MCF 10A (cell line): ENCODE data around the gene EXOC2. TPM values are rescaled to one million over a fixed set of nuclear protein-coding genes. Genes with fewer than 3 reads are reported as not detected.

Experiments used
- BruUV-seq: library from RNA; stranded (reverse); fragments of 400-500 nt; replicated peaks from 2 replicates; lab custom pipeline; 2021; lab: Mats Ljungman, UMichigan
- CTCF ChIA-PET: fragments of 300-600 bp; sonication (Branson Sonifier 250); formaldehyde crosslinking; extraction: SDS; loops from one replicate; lab custom pipeline; 2021; ENCODE audit warnings: antibody characterized with exemption, inconsistent platforms; lab: Yijun Ruan, JAX
- POLR2A ChIA-PET: fragments of 300-600, 350-650 bp; sonication (Branson Sonifier 250); formaldehyde crosslinking; extraction: SDS; loops from one replicate; lab custom pipeline; 2020; ENCODE audit warnings: antibody characterized with exemption, inconsistent platforms; lab: Yijun Ruan, JAX
- DNase-seq: peaks from one replicate; pipeline ENCODE4 v3.0.0-alpha.2; 2018; ENCODE audit not compliant: unreplicated experiment
- H3K27ac Mint-ChIP-seq: one replicate; pipeline ENCODE4 v1.8.0; 2022; ENCODE audit warnings: mild to moderate bottlenecking, low read depth, mixed read lengths; ENCODE audit not compliant: unreplicated experiment
- H3K27me3 Mint-ChIP-seq: one replicate; pipeline ENCODE4 v1.8.0; 2022; ENCODE audit warnings: mixed read lengths; ENCODE audit not compliant: insufficient read depth, unreplicated experiment
- H3K36me3 Mint-ChIP-seq: one replicate; pipeline ENCODE4 v1.8.0; 2022; ENCODE audit warnings: mild to moderate bottlenecking, moderate library complexity, mixed read lengths; ENCODE audit not compliant: insufficient read depth, unreplicated experiment
- H3K4me1 Mint-ChIP-seq: one replicate; pipeline ENCODE4 v1.8.0; 2022; ENCODE audit warnings: mixed read lengths; ENCODE audit not compliant: insufficient read depth, unreplicated experiment
- H3K4me3 Mint-ChIP-seq: one replicate; pipeline ENCODE4 v1.8.0; 2022; ENCODE audit warnings: mild to moderate bottlenecking, moderate library complexity, mixed read lengths; ENCODE audit not compliant: unreplicated experiment
- H3K9me3 Mint-ChIP-seq: one replicate; pipeline ENCODE4 v1.8.0; 2022; ENCODE audit warnings: mixed read lengths; ENCODE audit not compliant: unreplicated experiment
- CTCF ChIP-seq: fragments of 200-600 bp; IDR thresholded peaks from one replicate; pipeline ENCODE4 v1.8.0; 2022; ENCODE audit warnings: antibody characterized with exemption, mild to moderate bottlenecking; ENCODE audit not compliant: unreplicated experiment
- intact Hi-C: fragments of 100-400 bp; cut with micrococcal nuclease; formaldehyde crosslinking; loops from 2 replicates; pipeline ENCODE4 v1.14.1; 2022
- total RNA-seq: library from RNA; stranded (reverse); gene quantifications from 2 replicates; pipeline ENCODE4 v1.2.3, GENCODE V29; 2022

The EXOC2 gene
- total RNA-seq, 1 experiment from 2014 or later, result 14.6 TPM

GRCh38 chr6:722077-722524 lies 29.2 kb upstream of the EXOC2 start:
- H3K36me3 Mint-ChIP-seq, result no peaks in the 10 kb centered on the region
- CTCF ChIA-PET, result interaction anchor here (0.6 to 1.9 kb wide), 40 partner anchors 9 to 729 kb away, joined by 3 to 12 read pairs (median 4); no protein-coding TSS in a partner anchor
- TF ChIP-seq CTCF, result peak; percentile 74
- H3K27me3 Mint-ChIP-seq, result peaks cover 12% of the 10 kb centered on the region
- no peaks in the 10 kb centered on the region for H3K4me1 Mint-ChIP-seq
- POLR2A ChIA-PET, result interaction anchor here (0.5 to 1.2 kb wide), 6 partner anchors 13 to 675 kb away, joined by 3 to 7 read pairs (median 4); partner anchors contain the start of gene EXOC2
- no peak overlapping the region for H3K4me3 Mint-ChIP-seq
- peak; percentile 87 for DNase-seq
- no TSS peak for BruUV-seq
- no peak overlapping the region for H3K27ac Mint-ChIP-seq
- H3K9me3 Mint-ChIP-seq, result no peaks in the 10 kb centered on the region
- intact Hi-C loops, result loop anchor here (1.0 to 10.0 kb wide), 5 partner anchors 73 to 700 kb away; partner anchors contain the start of gene FOXF2

- Mint-ChIP-seq H3K4me1 (no peaks in the 10 kb centered on the region), H3K27me3 (no peaks in the 10 kb centered on the region), H3K4me3 (no peak overlapping the region), H3K27ac (no peak overlapping the region), H3K9me3 (no peaks in the 10 kb centered on the region), H3K36me3 (no peaks in the 10 kb centered on the region)
- ChIA-PET POLR2A (no interaction called here), CTCF (interaction anchor here (0.6 to 1.0 kb wide), 2 partner anchors 126 to 706 kb away, joined by 3 read pairs; no protein-coding TSS in a partner anchor)
- intact Hi-C loops, result no loop called here
- no peak for DNase-seq
- BruUV-seq, result no TSS peak
- no peak for TF ChIP-seq CTCF
Observed at GRCh38 chr6:718345-718744, 25.4 kb upstream of the EXOC2 start.

- intact Hi-C loops, result no loop called here
- no peaks in the 10 kb centered on the region for H3K4me1 Mint-ChIP-seq
- H3K27ac Mint-ChIP-seq, result no peak overlapping the region
- no peaks in the 10 kb centered on the region for H3K9me3 Mint-ChIP-seq
- no peaks in the 10 kb centered on the region for H3K36me3 Mint-ChIP-seq
- no peak overlapping the region for H3K4me3 Mint-ChIP-seq
- POLR2A ChIA-PET, result no interaction called here
- BruUV-seq, result no TSS peak
- DNase-seq, result no peak
- no peaks in the 10 kb centered on the region for H3K27me3 Mint-ChIP-seq
- CTCF ChIA-PET, result interaction anchor here (1.0 kb wide), 1 partner anchor 192 kb away, joined by 3 read pairs; no protein-coding TSS in a partner anchor
- TF ChIP-seq CTCF, result no peak
Observed at GRCh38 chr6:717135-717534, 24.2 kb upstream of the EXOC2 start.

- no peaks in the 10 kb centered on the region for H3K9me3 Mint-ChIP-seq
- H3K4me1 Mint-ChIP-seq, result peaks cover 6% of the 10 kb centered on the region
- ChIA-PET CTCF (interaction anchor here (1.1 to 1.2 kb wide), 2 partner anchors 14 to 46 kb away, joined by 3 read pairs; no protein-coding TSS in a partner anchor), POLR2A (no interaction called here)
- no peak overlapping the region for H3K27ac Mint-ChIP-seq
- H3K27me3 Mint-ChIP-seq, result no peaks in the 10 kb centered on the region
- no peak for DNase-seq
- H3K4me3 Mint-ChIP-seq, result no peak overlapping the region
- TF ChIP-seq CTCF, result no peak
- H3K36me3 Mint-ChIP-seq, result no peaks in the 10 kb centered on the region
- no TSS peak for BruUV-seq
- intact Hi-C loops, result no loop called here
Observed at GRCh38 chr6:715709-716491, 23.0 kb upstream of the EXOC2 start.
